GM23338 (cell line): ENCODE data around the gene MAP2K5.

Experiments
- CREB1 ChIP-seq: fragments of 250-450 bp; sonication (Bioruptor Pico); IDR thresholded peaks from 2 replicates; pipeline ENCODE4 v1.5.0; 2020; ENCODE audit warnings: low read depth, mild to moderate bottlenecking, moderate library complexity
- EZH2 ChIP-seq: fragments of 200-600 bp; sonication (generic); IDR thresholded peaks from one replicate; pipeline ENCODE4 v1.8.0; 2017; ENCODE audit warnings: antibody characterized with exemption, mild to moderate bottlenecking, low read depth; ENCODE audit not compliant: unreplicated experiment
- EZH2phosphoT487 ChIP-seq: fragments of 200-600 bp; sonication (generic); IDR thresholded peaks from one replicate; pipeline ENCODE4 v1.8.1; 2018; ENCODE audit warnings: antibody characterized with exemption; ENCODE audit not compliant: unreplicated experiment
- POLR2AphosphoS5 ChIP-seq: IDR thresholded peaks from 2 replicates; pipeline ENCODE4 v1.6.1; 2016; ENCODE audit warnings: antibody characterized with exemption, low read depth
- TF ChIP-seq, protein P1 (sequence below), 2 experiments: fragments of 200-600 bp in 1 of 2; sonication (generic) in 1 of 2; conservative IDR thresholded peaks; 2 replicates each; pipeline versions ENCODE4 v1.5.1 to v1.6.1; 2016 to 2017; ENCODE audit warnings: antibody characterized with exemption in 2 of 2, low read depth in 2 of 2, mild to moderate bottlenecking in 2 of 2, moderate library complexity in 1 of 2
- TF ChIP-seq, protein P2 (sequence below): IDR thresholded peaks from one replicate; pipeline ENCODE4 v1.6.1; 2018; ENCODE audit warnings: antibody characterized with exemption; ENCODE audit not compliant: unreplicated experiment

DNA sequence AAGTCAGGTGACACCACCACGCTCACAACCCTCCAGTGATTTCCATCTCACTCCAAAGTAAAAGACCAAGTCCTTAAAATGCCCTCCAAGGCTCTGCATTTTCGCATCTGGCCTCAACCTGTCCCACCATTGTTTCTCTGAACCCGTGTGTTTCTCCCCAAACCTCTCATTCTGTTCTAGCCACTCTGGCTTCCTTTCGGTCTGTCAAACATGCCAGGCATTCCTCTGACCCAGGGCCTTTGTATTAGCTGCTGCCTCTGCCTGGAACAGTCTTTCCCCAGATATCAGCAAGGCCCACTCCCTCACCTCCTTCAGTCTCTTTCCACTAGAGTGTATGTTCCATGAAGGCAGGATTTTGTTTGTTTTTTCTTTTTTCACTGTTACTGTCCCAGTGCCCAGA, 16.0 kb downstream of the MAP2K5 start:
- TF ChIP-seq, protein P1, sequence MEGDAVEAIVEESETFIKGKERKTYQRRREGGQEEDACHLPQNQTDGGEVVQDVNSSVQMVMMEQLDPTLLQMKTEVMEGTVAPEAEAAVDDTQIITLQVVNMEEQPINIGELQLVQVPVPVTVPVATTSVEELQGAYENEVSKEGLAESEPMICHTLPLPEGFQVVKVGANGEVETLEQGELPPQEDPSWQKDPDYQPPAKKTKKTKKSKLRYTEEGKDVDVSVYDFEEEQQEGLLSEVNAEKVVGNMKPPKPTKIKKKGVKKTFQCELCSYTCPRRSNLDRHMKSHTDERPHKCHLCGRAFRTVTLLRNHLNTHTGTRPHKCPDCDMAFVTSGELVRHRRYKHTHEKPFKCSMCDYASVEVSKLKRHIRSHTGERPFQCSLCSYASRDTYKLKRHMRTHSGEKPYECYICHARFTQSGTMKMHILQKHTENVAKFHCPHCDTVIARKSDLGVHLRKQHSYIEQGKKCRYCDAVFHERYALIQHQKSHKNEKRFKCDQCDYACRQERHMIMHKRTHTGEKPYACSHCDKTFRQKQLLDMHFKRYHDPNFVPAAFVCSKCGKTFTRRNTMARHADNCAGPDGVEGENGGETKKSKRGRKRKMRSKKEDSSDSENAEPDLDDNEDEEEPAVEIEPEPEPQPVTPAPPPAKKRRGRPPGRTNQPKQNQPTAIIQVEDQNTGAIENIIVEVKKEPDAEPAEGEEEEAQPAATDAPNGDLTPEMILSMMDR (conservative IDR thresholded peaks at IDR 0.05; ENCODE audit: low read depth in 2 of 2) = no peak
- no peak for TF ChIP-seq EZH2
- no peak for TF ChIP-seq POLR2AphosphoS5
- no peak for TF ChIP-seq CREB1 (CRISPR knock-in tag)
- TF ChIP-seq, protein P2, sequence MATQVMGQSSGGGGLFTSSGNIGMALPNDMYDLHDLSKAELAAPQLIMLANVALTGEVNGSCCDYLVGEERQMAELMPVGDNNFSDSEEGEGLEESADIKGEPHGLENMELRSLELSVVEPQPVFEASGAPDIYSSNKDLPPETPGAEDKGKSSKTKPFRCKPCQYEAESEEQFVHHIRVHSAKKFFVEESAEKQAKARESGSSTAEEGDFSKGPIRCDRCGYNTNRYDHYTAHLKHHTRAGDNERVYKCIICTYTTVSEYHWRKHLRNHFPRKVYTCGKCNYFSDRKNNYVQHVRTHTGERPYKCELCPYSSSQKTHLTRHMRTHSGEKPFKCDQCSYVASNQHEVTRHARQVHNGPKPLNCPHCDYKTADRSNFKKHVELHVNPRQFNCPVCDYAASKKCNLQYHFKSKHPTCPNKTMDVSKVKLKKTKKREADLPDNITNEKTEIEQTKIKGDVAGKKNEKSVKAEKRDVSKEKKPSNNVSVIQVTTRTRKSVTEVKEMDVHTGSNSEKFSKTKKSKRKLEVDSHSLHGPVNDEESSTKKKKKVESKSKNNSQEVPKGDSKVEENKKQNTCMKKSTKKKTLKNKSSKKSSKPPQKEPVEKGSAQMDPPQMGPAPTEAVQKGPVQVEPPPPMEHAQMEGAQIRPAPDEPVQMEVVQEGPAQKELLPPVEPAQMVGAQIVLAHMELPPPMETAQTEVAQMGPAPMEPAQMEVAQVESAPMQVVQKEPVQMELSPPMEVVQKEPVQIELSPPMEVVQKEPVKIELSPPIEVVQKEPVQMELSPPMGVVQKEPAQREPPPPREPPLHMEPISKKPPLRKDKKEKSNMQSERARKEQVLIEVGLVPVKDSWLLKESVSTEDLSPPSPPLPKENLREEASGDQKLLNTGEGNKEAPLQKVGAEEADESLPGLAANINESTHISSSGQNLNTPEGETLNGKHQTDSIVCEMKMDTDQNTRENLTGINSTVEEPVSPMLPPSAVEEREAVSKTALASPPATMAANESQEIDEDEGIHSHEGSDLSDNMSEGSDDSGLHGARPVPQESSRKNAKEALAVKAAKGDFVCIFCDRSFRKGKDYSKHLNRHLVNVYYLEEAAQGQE = no peak
- no peak for TF ChIP-seq EZH2phosphoT487
